HG02852 (cell line): ENCODE results near the gene BPIFB2.
"Not testable (repeated sequence)": the region's sequence is repeated elsewhere in the genome, so short reads cannot be mapped to it uniquely, and the experiment has no call there.

Source experiments
- ATAC-seq: cut with Tn5 transposase; IDR thresholded peaks from one replicate; pipeline ENCODE4 v1.9.1; 2021; ENCODE audit warnings: mild to moderate bottlenecking, moderate library complexity; ENCODE audit not compliant: unreplicated experiment

The BPIFB2 gene

GRCh38 chr20:33007376-33008335 is at the start of gene BPIFB2:
Gene BPIFB2 (plus strand): TSS chr20:33007704. CDS start chr20:33008575, 871 bp downstream.
- no peak for ATAC-seq

- ATAC-seq = no peak
These were observed 48.9 kb upstream of the BPIFB2 start for GRCh38 chr20:32958574-32958973.

GRCh38 chr20:32959351-32960221 is 47.9 kb upstream of the BPIFB2 start:
- no peak for ATAC-seq

- no peak for ATAC-seq
These were observed 47.3 kb upstream of the BPIFB2 start for GRCh38 chr20:32960222-32960518.

- no peak for ATAC-seq
These were observed 46.4 kb upstream of the BPIFB2 start for GRCh38 chr20:32960849-32961731.

- no peak for ATAC-seq
These were observed 45.5 kb upstream of the BPIFB2 start for GRCh38 chr20:32962053-32962452.

GRCh38 chr20:32962646-32963045 is 44.9 kb upstream of the BPIFB2 start:
- not testable (repeated sequence) for ATAC-seq

GRCh38 chr20:32963176-32963575 is 44.3 kb upstream of the BPIFB2 start:
- ATAC-seq = no peak

- no peak for ATAC-seq
These were observed 42.9 kb upstream of the BPIFB2 start for GRCh38 chr20:32964575-32964974.

GRCh38 chr20:32965115-32965514 is 42.4 kb upstream of the BPIFB2 start:
- ATAC-seq = no peak

GRCh38 chr20:32965581-32966373 is 41.7 kb upstream of the BPIFB2 start:
- no peak for ATAC-seq

GRCh38 chr20:32966382-32966781 is 41.1 kb upstream of the BPIFB2 start:
- no peak for ATAC-seq

- ATAC-seq = no peak
These were observed 40.4 kb upstream of the BPIFB2 start for GRCh38 chr20:32966881-32967781.

GRCh38 chr20:32967961-32968457 is 39.5 kb upstream of the BPIFB2 start:
- no peak for ATAC-seq

- no peak for ATAC-seq
These were observed 38.8 kb upstream of the BPIFB2 start for GRCh38 chr20:32968478-32969241.

- ATAC-seq = no peak
These were observed 38.0 kb upstream of the BPIFB2 start for GRCh38 chr20:32969356-32970114.
